ENCODE results near the gene ARHGEF19. TPM values are rescaled to one million over a fixed set of nuclear protein-coding genes. Genes with fewer than 3 reads are reported as not detected.
"Not testable (repeated sequence)": the region's sequence is repeated elsewhere in the genome, so short reads cannot be mapped to it uniquely, and the experiment has no call there.

Gene ARHGEF19
- polyA plus RNA-seq, 1 donor, result 2.5 TPM

DNA sequence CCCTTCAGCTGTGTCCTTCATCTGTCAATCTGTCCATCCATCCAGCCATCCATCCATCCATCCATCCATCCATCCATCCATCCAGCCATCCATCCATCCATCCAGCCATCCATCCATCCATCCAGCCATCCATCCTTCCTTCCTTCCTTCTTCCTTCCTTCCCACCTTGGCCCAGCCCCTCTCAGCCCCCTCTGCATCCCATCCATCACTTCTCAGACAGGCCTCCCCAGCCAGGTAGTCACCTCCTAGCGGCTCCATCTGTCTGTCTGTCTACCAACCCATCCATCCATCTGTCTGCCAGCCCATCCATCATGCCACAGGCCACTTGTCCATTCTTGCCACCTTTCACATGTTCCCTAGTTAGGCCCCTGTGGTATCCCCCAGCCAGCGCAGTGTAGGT, 46.3 kb downstream of the ARHGEF19 start:
- DNase-seq (ENCODE audit: low read depth), result no peak

DNA sequence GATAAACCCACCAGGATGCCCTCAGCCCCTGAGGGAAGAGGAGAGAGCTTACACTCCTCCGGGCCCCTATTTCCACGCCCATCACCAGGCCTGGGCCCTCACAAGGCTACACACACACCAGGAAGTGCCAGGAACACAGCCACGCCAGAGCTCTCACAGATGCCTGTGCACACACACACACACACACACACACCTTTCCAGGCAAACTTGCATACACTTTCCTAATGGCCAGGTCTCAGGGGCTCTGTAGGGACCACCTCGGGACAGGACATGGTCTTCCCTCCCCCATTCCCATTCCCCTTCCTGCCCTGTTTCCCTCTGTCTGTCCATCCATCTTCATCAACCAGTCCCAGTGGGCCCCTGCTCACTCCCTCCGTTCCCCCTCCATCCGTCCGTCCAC, 46.9 kb downstream of the ARHGEF19 start:
- DNase-seq (ENCODE audit: low read depth), result no peak

DNA sequence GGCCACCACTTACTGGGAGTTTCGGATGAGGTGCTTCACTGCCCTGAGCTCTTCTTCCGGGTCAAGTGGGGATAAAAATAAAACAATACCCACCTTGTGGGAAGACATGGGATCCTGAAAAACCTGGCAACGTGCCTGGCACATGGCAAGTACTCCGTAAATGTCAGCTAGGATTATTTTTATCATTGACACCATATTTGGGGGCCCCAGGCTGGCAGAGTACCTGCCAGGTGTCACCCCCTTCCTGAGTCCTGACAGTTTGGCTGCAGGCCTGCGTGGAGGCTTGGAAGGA, 47.4 kb downstream of the ARHGEF19 start:
- no peak for DNase-seq (ENCODE audit: low read depth)

DNA sequence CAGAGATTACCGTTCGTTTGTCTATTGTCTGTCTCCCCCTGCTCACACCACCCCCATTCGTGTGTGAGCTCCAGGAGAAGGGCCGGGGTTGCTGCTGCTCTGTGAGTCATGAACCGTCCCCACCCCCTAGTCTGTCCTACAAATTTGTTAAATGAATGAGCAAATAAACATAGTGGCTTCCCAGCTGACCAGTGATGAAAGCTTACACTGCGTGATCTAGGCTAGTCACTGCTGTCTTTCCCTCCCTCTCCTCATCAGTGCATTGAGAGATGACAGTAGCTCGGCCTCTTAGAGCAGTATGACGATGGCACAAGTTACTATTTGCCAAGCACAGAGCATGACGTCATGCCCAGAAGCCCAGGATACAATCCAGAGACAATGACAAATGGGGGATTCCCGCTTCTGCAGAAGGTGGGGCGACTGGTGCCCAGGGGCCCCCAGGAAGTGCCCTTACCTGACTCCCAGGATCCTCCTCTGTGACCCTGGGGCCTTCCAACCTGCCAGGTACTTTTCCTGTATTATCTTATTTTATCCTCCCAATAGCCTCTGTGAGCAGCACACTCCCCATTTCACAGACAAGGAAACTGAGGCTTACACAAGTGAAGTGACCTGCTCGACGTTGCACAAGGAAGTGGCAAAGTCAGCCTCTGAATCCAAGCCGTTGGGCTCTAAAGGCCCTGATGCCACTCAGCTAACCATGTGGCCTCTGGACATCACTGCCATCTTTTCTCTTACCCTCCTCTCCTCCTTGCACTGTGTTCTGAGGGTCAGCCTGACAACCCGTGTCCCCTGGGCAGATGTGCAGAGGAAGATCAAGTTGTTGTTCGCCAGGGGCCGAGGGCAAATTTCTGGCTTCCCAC, 48.0 kb downstream of the ARHGEF19 start:
- no peak for DNase-seq (ENCODE audit: low read depth)

DNA sequence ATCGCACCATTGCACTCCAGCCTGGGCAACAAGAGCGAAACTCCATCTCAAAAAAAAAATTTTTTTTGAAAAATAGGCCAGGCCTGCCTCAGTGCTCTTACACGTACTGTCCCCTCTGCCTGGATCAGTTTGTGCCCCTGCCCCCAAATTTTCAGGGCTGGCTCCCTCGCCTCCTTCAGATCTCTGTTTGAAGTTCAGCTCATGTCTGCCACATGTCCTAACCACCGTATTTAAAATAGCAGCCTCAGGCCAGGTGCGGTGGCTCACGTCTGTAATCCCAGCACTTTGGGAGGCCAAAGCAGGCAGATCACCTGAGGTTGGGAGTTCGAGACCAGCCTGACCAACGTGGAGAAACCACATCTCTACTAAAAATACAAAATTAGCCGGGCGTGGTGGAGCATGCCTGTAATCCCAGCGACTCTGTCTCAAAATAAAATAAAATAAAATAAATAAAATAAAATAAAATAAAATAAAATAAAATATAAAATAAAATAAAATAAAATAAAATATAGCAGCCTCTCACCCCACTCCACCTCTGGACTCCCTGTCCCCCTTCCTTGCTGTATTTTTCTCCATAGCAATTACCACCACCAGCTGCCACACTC, 48.7 kb downstream of the ARHGEF19 start:
- not testable (repeated sequence) for DNase-seq (ENCODE audit: low read depth)

DNA sequence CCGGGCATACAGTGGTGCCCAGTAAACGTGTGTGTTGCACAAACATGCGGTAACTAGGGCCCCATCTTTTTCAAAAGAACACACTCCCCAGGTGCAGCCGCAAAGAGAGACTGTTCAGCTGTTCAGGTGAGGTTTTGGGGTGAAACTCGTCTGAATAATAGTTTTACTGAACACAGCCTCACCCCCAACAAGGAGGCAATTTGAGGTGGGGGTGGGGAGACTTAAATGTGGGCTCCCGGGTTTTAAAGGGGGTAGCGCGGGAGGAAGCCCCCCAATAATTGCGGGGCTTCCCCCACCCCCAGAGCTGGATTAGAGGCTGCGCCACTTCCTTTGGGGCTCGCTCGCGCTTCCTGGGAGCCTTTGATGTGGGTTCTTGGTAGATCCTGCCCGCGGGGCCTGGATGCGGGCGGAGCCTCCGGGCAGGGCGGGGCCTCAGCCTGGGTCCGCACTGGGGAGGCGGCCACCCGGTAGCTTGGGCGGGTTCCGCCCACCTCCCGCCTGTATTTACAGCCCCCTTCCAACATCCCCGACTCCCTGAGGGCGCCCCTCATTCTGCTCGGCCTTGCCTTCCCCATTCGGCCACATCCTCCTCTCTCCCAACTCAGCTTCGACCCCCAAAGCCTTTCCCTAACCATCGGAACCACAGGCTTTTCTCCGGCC, 50.2 kb downstream of the ARHGEF19 start:
- no peak for DNase-seq (ENCODE audit: low read depth)

DNA sequence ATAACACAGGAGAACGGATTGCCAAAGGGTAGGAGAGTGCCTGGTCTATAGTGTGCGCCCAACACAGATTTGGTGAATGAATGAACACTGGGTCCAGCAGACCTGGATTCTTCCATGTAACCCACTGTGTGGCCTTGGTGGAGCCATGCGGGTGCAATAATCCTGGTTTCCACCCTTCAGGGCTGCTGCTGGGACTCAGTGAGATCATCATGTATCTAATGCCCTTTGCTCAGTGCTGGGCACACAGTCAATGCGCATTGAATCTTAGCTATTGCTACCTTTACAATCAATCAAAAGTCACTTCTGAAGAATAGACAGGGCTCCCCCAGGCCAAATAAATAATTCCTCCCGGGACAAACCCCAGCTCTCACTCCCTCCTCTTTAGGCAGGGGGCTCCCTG, 50.7 kb downstream of the ARHGEF19 start:
- DNase-seq (ENCODE audit: low read depth), result no peak

DNA sequence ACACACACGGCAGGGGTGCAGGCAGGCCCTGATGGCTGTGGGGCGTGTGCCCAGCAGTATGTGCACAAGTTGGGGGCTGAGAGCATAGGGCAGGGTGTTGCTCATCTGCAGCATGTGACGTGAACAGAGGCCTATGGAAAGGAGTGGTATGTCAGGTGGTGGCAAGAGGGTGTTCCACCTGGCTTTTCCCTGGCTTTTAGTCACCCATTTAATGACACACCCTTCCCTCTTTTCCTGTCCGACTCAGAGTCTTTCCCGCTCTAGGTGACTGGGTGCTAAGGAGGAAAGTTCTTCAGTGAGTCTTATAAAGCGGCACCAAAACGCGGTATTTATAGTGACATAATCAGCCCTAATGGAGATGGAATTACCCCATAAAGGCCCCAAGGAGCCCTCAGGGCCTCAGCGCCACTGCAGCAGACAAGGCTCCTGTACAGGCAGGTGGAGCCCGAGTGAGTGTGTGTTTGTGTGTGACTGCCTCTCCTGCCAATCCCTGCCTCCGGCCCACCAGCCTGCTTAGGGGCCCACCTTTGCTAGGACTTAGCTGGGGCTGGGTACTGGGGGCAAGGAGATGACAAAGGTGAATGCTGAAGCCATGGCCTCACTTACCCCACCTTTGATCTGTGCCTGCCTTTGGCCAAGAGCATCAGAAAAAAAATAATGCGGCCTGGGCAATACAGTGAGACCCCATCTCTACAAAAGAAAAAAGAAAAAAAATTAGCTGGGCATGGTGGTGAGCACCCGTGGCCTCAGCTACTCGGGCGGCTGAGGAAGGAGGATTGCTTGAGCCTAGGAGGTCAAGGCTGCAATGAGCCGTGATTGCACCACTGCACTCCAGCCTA, 53.2 kb downstream of the ARHGEF19 start:
- DNase-seq (ENCODE audit: low read depth), result no peak

DNA sequence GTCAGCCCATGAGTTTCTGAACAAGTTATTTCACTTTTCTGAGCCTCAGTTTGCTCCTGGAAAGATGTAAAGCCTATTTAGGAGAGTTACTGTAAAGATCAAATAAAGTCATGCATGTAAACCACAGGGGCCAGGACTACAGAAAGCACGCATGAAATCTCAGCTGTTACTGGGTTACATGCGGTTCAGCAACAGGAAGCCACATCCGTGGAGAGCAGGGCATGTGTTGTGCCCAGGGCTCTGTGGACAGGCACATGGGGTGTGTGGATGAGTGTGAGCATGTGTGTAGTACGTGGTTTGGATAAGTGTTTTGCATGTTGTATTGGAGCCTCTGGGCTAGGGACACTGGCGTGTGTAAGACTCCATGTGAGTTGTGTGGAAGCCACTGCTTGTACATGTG, 54.4 kb downstream of the ARHGEF19 start:
- DNase-seq (ENCODE audit: low read depth), result no peak

DNA sequence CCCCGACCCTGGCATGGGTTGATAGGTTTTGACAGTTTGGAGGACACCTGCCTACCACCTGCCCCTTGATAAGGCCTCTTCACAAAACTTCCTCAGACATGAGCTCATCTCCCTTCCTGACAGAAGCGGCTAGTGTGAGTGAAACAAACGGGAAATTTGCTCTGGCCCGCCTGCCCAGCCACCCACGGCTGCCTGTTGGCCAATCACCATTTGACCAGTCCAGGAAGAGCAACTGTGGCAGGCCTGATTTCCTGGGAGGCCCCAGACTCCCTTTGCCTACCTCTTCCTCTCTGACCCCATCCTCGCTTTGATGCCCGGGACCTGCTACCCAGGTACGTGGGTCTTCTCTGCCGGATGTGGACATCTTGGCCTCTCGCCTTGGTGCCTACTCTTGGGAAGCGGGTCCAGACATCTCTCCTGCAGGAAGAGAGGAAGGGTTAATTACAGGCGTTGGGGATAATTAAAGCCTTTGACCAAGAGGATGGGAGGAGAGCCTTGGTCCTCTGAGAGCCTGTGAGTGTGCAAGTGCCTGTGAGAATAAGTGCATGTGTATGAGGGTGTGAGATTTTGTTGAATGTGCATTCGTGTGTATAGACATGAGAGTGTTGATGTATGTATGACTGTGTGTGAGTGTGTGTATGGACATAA, 55.5 kb downstream of the ARHGEF19 start:
- DNase-seq (ENCODE audit: low read depth), result no peak

DNA sequence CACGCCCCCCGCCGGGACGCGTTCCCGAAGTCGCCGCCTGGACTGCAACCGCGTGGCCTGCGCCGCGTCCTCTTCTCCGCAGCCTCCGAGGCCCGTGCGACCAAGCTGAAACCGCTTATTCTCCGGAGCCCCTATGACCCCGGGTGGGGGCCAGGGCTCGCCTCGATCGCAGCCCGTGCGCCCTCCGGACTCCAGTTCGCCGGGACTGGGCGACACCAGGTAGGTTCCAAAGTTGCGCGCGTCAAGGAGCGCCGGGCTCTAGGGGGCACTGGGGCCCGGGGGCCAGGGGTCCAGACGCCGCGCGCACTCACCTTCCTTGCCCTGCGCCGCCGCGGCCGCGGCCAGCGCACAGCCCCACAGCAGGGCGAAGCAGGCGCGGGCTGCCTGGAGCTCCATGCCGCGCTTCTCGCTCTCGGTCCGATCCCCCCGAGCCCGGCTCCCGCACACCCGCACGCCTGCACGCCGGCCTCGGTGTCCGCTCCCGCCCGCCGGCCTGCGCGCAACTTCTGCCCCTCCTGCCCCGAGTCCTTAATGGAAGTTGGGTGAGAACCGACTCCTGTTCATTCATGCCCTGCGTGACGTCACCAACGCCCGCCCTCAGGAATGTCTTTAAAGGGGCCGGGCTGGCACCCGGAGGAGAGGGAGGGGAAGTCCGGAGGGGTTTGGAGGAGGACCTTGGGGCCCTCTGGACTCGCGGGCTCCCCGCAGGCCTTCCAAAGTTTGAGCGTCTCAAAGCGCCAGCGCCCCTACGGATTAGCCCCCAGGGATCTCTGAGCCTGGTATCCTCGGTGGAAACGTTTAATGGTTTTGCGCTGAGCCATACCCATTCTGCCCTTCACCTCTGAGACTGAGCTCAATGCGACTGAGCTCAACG, 56.7 kb downstream of the ARHGEF19 start, which contains the start of gene EPHA2:
EPHA2 (minus strand) TSS at position 533 of the 874 bp plus-strand sequence; CDS start at position 396, 137 bp downstream.
- DNase-seq (ENCODE audit: low read depth), result no peak

DNA sequence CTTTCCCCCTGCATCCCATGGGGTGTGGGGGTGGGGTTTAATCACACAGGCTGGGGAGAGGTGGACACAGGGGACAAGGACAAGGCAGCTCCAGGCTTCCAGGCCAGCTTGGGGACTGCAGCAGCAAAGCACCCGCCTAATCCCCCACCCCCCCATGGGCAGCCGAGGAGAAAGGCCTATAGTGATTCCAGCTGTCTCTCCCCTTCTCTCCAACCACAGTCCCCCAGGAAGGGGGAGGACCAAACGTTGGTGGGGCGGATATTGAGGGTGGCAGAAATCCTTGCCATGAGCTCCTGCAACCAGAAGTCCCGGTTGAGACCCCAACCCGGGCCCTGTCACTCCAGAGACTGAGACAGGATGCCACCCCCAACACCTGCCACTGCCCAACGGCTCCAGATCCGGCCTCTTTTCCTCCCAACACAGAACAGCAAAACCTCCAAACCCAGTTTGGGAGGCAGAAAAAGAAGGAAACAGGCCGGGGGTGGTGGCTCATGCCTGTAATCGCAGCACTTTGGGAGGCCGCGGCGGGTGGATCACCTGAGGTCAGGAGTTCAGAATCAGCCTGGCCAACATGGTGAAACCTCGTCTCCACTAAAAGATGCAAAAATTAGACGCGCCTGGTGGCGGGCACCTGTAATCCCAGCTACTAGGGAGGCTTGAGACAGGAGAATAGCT, 58.3 kb downstream of the ARHGEF19 start:
- DNase-seq (ENCODE audit: low read depth), result no peak

DNA sequence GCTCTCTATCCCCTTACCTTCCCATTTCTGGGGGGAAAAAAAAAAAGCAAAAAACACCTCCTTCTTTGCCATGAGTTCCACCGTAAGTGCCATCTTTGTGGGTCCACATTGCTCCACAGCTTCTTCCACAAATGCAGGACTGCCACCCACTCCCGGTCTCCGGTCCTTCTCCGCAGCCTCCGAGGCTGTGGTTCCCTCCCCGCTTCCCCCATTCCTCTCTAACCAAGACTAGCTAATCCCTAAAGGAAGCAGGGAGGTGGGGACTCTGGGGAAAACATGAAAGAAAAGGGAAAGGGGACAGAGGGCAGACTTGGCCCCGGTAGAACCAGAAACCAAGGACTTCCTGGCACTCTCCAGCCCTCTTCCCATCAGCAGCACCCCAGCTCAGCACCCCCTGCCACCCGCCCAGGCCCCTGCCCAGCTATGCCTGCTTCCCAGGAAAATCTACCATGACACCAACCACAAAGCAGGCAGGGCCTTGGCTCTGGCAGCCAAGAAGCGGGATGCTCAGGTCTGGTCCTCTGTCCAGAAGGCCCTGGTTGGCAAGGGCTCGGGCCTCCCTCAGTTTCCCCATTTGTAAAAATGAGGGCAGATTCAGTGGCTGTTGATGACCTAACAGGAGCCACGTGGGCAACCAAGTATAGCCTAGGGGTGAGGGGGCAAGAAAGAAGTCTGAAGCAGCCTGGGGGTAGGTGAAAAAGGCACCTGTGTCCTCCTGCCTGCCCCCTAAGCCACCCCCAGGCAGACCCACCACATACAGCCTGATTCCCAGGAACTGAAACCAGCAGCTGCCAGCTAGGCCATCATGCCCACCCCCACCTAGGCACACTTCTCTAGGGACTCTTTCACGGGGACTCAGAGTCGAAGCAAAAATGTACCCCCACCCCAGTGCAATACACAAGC, 59.1 kb downstream of the ARHGEF19 start:
- no peak for DNase-seq (ENCODE audit: low read depth)

DNA sequence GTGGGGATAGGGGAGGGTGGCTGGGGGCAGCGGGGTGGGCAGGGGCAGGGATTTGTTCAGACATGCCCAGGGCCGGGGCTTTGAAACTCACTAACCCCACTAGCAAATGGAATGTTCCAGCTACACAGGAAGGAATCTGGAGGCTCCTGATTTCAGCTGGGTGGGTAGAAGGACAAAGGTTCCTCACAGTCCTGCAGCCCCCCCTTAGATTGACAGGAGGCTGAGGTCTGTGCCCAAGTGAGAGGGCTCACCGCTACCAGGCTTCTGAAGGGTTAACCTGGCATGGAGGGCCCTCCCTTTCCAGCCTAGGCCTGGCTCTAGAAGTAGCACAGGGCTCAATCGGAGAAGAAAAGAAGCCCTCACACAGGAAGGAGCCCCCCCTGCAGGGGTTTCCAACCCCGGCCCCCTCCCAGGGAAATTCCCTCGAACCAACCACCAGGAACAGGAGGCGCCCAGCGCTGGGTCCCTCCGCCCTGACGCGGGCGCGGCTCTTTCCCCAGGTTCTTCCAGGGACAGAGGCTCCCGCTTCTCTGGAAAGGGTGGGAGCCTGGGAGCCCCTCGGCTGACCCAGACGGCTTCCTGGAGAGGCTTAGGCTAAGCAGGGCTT, 59.9 kb downstream of the ARHGEF19 start:
- DNase-seq (ENCODE audit: low read depth), result no peak

DNA sequence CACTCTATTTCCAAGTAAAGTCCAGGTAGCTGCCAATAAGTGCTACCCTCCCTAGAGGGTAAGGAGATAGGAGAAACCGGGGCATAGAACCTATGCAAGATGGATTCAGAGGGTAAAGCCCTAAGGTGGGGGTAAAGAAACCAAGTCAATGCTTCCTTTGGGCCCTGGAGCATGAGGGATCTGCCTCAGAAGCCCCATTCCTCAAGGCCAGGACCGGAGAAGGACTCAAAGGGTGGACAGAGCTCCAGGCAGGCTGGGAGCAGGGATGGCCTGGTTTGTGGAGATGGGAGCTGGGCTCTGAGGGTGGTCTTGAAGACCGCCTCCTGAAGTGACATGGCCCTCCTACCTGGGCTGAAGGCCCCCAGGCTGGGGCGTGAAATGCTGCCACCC, 60.5 kb downstream of the ARHGEF19 start:
- no peak for DNase-seq (ENCODE audit: low read depth)

DNA sequence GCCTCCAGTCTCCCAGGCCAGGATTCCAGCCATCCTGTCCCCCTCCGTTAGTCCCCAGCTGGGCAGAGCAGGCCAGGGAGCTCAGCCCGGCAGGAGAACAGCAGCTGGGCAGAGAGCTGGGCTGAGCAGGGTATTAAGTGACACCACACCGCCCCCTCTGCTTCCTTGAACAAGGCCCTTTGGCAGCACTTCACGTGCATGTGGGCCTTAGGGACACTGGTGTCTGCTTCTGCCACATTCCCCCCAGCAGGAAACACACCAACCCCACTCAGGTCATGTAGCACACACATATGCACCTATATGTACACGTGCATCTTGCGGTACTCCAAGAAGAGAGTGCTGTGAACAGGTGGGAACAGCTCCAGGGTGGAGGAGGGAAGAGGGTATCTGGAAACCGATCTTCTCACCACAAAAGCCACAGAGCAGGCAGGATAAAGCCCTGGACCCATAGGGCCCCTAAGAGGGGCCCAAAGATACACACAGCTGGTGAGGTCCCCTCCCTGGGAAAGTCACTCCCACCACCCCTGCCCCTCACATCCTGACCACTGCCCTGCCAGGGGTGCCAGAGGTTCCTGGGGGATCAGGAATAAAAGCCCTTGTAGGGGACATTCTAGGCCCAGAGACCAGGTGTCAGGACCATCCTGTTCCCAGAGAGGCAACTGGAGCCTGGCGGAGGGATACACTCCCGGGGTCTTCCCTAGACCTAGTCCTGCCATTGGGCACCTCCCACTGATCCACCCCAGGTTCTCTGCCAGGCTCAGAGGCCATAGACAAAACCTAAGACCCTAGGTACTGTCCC, 61.1 kb downstream of the ARHGEF19 start:
- no peak for DNase-seq (ENCODE audit: low read depth)

DNA sequence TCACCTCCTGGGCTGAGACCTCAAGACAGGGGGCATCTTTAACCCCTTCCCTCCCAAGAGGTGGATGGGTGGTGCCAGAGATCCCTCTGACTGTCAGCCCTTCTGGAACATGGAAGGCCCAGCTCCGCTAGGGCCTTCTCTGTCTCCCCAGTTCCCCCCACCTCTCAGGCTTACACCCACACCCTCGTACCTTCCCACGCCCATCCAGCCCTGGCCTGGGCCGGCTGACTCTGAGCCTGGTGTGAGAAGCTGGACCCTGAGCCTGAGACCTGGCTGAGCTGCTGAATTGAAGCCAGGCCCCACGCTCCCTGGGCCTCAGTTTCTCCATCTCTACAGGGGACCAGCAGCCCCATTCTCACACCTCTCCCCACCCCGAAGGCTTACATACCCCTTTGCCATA, 61.9 kb downstream of the ARHGEF19 start:
- DNase-seq (ENCODE audit: low read depth), result no peak

Data from forelimb muscle (tissue), 1 donor.